ENCODE measurements around the gene ZNF444. TPM values are rescaled to one million over a fixed set of nuclear protein-coding genes. Genes with fewer than 3 reads are reported as not detected.

ZNF444 gene
- polyA plus RNA-seq, 4 donors: 20.1 to 40.6 (median 25.3) TPM

DNA sequence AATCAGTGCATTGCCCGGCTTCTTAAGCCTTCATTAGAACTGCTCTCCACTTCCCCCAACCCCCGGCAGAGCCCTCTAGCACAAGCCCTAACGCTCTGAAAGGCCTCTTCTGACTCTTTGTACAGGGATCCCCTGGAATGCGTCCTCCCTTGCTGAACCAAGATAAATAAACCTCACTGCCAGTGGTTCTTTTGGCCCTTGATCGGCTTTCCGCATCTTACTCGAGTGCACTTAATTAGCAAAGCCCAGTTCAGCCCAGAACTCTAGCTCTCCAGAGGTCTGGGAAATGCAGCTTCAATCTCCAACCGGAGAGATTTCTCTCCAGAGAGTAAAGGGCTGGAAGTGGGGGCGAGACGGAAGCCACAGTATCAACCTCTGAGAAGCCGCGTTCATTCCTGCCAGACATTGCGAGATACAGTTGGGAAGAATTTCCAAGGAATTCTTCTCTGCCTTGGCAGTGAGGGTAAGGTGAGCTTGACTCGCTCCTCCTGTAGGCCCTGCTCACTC, 8.7 kb upstream of the ZNF444 start:
- H3K36me3 ChIP-seq (ENCODE audit: control insufficient read depth in 3 of 3, insufficient read depth in 2 of 3, low read depth in 1 of 3, low read length in 3 of 3): no peaks in the 10 kb centered on the region
- no peaks in the 10 kb centered on the region for H3K27me3 ChIP-seq (ENCODE audit: control insufficient read depth in 3 of 3, insufficient read depth in 3 of 3, low read length in 3 of 3)
- H3K4me1 ChIP-seq (ENCODE audit: control insufficient read depth in 3 of 3, insufficient read depth in 2 of 3, low read depth in 1 of 3, low read length in 2 of 3): no peaks in the 10 kb centered on the region
- H3K9me3 ChIP-seq (ENCODE audit: control insufficient read depth in 2 of 2, insufficient read depth in 1 of 2, low read depth in 1 of 2, low read length in 1 of 2): no peaks in the 10 kb centered on the region
- 55 to 74% (median 72%) methylated on average over 14 of the region's 14 CpGs for WGBS, 3 donors
- DNase-seq (no peak), FAIRE-seq (no peak)
- peak overlapping the region in 1 of 3 donors; percentile 7 for H3K27ac ChIP-seq (ENCODE audit: low read depth in 1 of 3, low read length in 2 of 3)
- H3K4me3 ChIP-seq (ENCODE audit: low read depth in 1 of 3, low read length in 3 of 3): no peak overlapping the region

DNA sequence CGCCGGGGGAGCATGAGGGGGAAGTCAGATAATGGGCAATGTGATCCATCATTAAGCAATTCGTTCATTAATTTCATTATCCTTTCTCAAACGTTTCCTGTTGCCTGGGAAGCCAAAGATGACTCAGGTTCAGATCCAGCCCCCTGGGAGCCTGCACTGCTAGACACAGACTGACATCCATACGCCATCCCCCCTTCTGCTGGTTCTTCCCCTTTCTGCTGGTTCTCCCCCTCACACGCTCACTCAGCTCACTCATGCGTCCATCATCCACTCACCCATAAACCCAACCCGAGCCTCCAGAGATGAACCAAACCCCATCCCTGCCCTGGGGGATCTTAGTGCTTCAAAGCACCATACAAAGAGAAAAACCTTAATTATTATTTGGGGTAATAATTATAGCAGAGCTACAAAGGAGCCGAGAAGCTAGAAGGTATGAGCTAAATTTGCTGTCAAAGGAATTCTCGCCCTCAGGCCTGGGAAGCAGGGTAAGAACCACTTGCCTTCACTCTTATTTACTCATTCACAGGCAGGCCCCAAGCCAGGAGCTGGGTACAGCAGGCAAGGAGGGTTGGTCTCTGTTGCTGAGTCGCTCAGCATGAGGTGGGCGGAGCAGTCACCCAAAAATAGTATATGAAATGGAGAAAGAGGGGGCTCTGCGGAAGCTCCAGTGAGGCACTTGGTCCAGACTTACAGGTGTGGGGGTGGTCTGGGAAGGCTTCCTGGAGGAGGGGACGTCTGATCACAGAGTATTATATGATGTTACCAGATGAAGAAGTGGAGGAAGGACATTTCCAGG, 7.0 kb upstream of the ZNF444 start:
- WGBS, 3 donors: 78 to 82% (median 79%) methylated on average over 14 of the region's 14 CpGs
- Histone ChIP-seq H3K36me3 (ENCODE audit: control insufficient read depth in 3 of 3, insufficient read depth in 2 of 3, low read depth in 1 of 3, low read length in 3 of 3) (no peaks in the 10 kb centered on the region), H3K4me1 (ENCODE audit: control insufficient read depth in 3 of 3, insufficient read depth in 2 of 3, low read depth in 1 of 3, low read length in 2 of 3) (no peaks in the 10 kb centered on the region), H3K4me3 (ENCODE audit: low read depth in 1 of 3, low read length in 3 of 3) (no peak overlapping the region), H3K9me3 (ENCODE audit: control insufficient read depth in 2 of 2, insufficient read depth in 1 of 2, low read depth in 1 of 2, low read length in 1 of 2) (no peaks in the 10 kb centered on the region), H3K27me3 (ENCODE audit: control insufficient read depth in 3 of 3, insufficient read depth in 3 of 3, low read length in 3 of 3) (no peaks in the 10 kb centered on the region), H3K27ac (ENCODE audit: low read depth in 1 of 3, low read length in 2 of 3) (no peak overlapping the region)
- DNase-seq (no peak), FAIRE-seq (no peak)

DNA sequence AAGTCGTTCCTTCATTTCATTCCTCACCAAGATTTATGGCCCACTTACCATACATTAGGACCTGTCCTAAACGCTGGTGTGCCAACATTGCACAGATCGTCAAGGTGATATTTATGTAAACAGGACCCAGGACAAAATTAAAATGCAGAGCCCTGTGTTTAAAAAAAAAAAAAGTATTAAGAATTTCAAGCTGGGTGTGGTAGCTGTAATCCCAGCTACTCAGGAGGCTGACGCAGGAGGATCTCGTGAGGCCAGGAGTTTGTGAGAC, 6.5 kb upstream of the ZNF444 start:
- no peaks in the 10 kb centered on the region for H3K9me3 ChIP-seq (ENCODE audit: control insufficient read depth in 2 of 2, insufficient read depth in 1 of 2, low read depth in 1 of 2, low read length in 1 of 2)
- H3K4me3 ChIP-seq (ENCODE audit: low read depth in 1 of 3, low read length in 3 of 3): no peak overlapping the region
- no peaks in the 10 kb centered on the region for H3K27me3 ChIP-seq (ENCODE audit: control insufficient read depth in 3 of 3, insufficient read depth in 3 of 3, low read length in 3 of 3)
- H3K36me3 ChIP-seq (ENCODE audit: control insufficient read depth in 3 of 3, insufficient read depth in 2 of 3, low read depth in 1 of 3, low read length in 3 of 3): no peaks in the 10 kb centered on the region
- DNase-seq (no peak), FAIRE-seq (no peak)
- WGBS, 3 donors: 62 to 75% (median 68%) methylated on average over 5 of the region's 5 CpGs
- no peaks in the 10 kb centered on the region for H3K4me1 ChIP-seq (ENCODE audit: control insufficient read depth in 3 of 3, insufficient read depth in 2 of 3, low read depth in 1 of 3, low read length in 2 of 3)
- H3K27ac ChIP-seq (ENCODE audit: low read depth in 1 of 3, low read length in 2 of 3): no peak overlapping the region

DNA sequence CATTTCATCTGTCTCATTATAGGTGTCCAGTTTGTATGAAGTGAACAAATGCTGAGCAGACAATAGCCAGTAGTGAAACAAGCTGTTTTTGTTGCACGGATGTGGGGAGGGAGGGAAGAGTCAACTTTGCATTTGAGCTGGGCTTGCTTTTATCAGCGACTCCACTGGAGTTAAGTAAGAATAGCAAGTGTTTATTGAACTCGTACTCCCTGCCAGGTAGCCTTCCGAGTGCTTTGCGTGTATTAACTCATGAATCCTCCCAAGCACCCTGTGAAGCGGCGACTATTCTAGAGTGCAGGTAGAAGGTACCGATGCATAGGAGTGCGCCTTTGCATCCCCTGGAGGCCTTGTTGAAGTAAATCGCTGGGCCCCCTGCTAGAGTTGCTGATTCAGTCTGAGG, 4.7 kb upstream of the ZNF444 start:
- Histone ChIP-seq H3K4me1 (ENCODE audit: control insufficient read depth in 3 of 3, insufficient read depth in 2 of 3, low read depth in 1 of 3, low read length in 2 of 3) (peaks cover 0 to 3% (median 0%) of the 10 kb centered on the region in 3 donors), H3K4me3 (ENCODE audit: low read depth in 1 of 3, low read length in 3 of 3) (no peak overlapping the region), H3K36me3 (ENCODE audit: control insufficient read depth in 3 of 3, insufficient read depth in 2 of 3, low read depth in 1 of 3, low read length in 3 of 3) (no peaks in the 10 kb centered on the region), H3K9me3 (ENCODE audit: control insufficient read depth in 2 of 2, insufficient read depth in 1 of 2, low read depth in 1 of 2, low read length in 1 of 2) (no peaks in the 10 kb centered on the region), H3K27ac (ENCODE audit: low read depth in 1 of 3, low read length in 2 of 3) (no peak overlapping the region), H3K27me3 (ENCODE audit: control insufficient read depth in 3 of 3, insufficient read depth in 3 of 3, low read length in 3 of 3) (no peaks in the 10 kb centered on the region)
- WGBS, 3 donors: 79 to 97% (median 86%) methylated on average over 10 of the region's 10 CpGs
- DNase-seq (no peak), FAIRE-seq (no peak)

DNA sequence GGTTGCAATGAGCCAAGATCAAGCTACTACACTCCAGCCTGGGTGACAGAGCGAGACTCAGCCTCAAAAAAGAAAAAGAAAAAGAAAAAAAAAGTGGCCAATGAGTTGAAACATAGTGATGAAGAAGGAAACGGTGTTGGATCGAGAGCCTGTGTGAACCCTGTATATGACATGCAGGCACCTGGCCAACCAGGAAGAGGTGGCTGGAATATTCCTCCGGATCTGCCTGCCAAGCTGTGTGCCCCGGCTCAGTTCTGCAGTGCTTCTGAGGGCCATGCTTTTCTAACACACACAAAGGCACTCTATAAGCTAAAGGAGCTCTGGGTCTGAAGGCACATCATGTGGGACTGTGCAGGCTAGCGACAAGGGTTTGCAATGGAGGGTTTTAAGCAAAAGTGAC, 3.7 kb upstream of the ZNF444 start:
- 9 to 47% (median 27%) methylated on average over 6 of the region's 6 CpGs for WGBS, 3 donors
- H3K27me3 ChIP-seq (ENCODE audit: control insufficient read depth in 3 of 3, insufficient read depth in 3 of 3, low read length in 3 of 3): no peaks in the 10 kb centered on the region
- H3K27ac ChIP-seq (ENCODE audit: low read depth in 1 of 3, low read length in 2 of 3): peak overlapping the region in 1 of 3 donors; percentile 85
- H3K36me3 ChIP-seq (ENCODE audit: control insufficient read depth in 3 of 3, insufficient read depth in 2 of 3, low read depth in 1 of 3, low read length in 3 of 3): no peaks in the 10 kb centered on the region
- peaks cover 0 to 3% (median 2%) of the 10 kb centered on the region in 3 donors for H3K4me1 ChIP-seq (ENCODE audit: control insufficient read depth in 3 of 3, insufficient read depth in 2 of 3, low read depth in 1 of 3, low read length in 2 of 3)
- H3K4me3 ChIP-seq (ENCODE audit: low read depth in 1 of 3, low read length in 3 of 3): no peak overlapping the region
- peak in 1 of 2 donors; percentile 86 for DNase-seq
- no peaks in the 10 kb centered on the region for H3K9me3 ChIP-seq (ENCODE audit: control insufficient read depth in 2 of 2, insufficient read depth in 1 of 2, low read depth in 1 of 2, low read length in 1 of 2)
- no peak for FAIRE-seq

DNA sequence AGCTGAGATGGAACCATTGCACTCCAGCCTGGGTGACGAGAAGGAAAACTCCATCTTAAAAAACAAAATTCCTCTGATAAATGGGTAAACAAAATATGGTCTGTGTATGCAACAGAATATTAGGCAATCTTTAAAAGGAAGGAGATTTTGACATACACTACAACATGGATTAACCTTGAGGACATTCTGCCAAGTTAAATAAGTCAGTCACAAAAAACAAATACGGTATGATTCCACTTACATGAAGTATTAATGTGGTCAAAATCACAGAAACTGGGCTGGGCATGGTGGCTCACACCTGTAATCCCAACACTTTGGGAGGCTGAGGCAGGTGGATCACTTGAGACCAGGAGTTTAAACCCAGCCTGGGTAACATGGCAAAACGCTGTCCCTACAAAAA, 3.0 kb upstream of the ZNF444 start:
- DNase-seq (no peak), FAIRE-seq (no peak)
- H3K27me3 ChIP-seq (ENCODE audit: control insufficient read depth in 3 of 3, insufficient read depth in 3 of 3, low read length in 3 of 3): no peaks in the 10 kb centered on the region
- WGBS, 3 donors: 22 to 51% (median 34%) methylated on average over 3 of the region's 3 CpGs
- peaks cover 0 to 8% (median 7%) of the 10 kb centered on the region in 3 donors for H3K4me1 ChIP-seq (ENCODE audit: control insufficient read depth in 3 of 3, insufficient read depth in 2 of 3, low read depth in 1 of 3, low read length in 2 of 3)
- H3K27ac ChIP-seq (ENCODE audit: low read depth in 1 of 3, low read length in 2 of 3): peak overlapping the region in 1 of 3 donors; percentile 85
- peaks cover 0 to 5% (median 0%) of the 10 kb centered on the region in 3 donors for H3K36me3 ChIP-seq (ENCODE audit: control insufficient read depth in 3 of 3, insufficient read depth in 2 of 3, low read depth in 1 of 3, low read length in 3 of 3)
- H3K4me3 ChIP-seq (ENCODE audit: low read depth in 1 of 3, low read length in 3 of 3): no peak overlapping the region
- no peaks in the 10 kb centered on the region for H3K9me3 ChIP-seq (ENCODE audit: control insufficient read depth in 2 of 2, insufficient read depth in 1 of 2, low read depth in 1 of 2, low read length in 1 of 2)

DNA sequence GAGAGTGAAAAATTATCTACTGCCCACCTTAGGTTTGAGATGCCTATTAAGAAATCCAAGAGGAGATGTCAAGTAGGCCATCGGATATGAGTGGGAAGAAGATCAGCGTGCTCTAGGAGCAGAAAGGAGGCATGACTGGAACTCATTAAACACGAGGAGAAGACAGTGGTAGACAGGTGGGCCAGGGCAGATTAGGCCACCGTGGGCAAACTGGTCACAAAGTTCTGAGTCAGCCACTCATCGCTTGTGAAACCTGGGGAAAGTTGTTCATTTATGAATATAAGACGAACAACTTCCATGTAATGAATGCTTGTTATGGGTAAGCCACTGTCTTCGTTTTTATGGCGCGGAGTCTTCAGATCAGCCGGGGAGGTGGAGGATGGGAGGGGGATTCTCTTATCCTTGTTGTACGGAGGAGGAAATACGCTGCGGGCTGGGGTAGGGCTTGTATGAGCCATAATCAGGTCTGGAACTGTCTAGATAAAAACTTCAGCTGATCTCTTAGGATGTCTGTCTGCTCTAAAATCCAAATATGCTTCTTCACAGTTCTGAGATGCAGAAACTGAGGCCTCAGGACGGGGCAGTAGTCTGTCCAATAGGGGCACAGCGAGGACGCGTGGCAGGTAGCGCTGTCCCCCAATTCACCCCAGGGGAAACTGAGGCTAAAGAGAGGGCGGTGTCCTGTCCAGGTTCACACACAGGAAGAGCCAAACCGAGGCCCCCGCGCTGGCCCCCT, 1.1 kb upstream of the ZNF444 start:
- no peaks in the 10 kb centered on the region for H3K9me3 ChIP-seq (ENCODE audit: control insufficient read depth in 2 of 2, insufficient read depth in 1 of 2, low read depth in 1 of 2, low read length in 1 of 2)
- DNase-seq (peak in 1 of 2 donors; percentile 34), FAIRE-seq (no peak)
- H3K27ac ChIP-seq (ENCODE audit: low read depth in 1 of 3, low read length in 2 of 3): peak overlapping the region; percentile 69 to 86 (median 83)
- H3K27me3 ChIP-seq (ENCODE audit: control insufficient read depth in 3 of 3, insufficient read depth in 3 of 3, low read length in 3 of 3): no peaks in the 10 kb centered on the region
- H3K36me3 ChIP-seq (ENCODE audit: control insufficient read depth in 3 of 3, insufficient read depth in 2 of 3, low read depth in 1 of 3, low read length in 3 of 3): peaks cover 0 to 13% (median 0%) of the 10 kb centered on the region in 3 donors
- peak overlapping the region; percentile 10 to 63 (median 61) for H3K4me3 ChIP-seq (ENCODE audit: low read depth in 1 of 3, low read length in 3 of 3)
- 25 to 29% (median 26%) methylated on average over 22 of the region's 22 CpGs for WGBS, 3 donors
- H3K4me1 ChIP-seq (ENCODE audit: control insufficient read depth in 3 of 3, insufficient read depth in 2 of 3, low read depth in 1 of 3, low read length in 2 of 3): peaks cover 0 to 20% (median 7%) of the 10 kb centered on the region in 3 donors

DNA sequence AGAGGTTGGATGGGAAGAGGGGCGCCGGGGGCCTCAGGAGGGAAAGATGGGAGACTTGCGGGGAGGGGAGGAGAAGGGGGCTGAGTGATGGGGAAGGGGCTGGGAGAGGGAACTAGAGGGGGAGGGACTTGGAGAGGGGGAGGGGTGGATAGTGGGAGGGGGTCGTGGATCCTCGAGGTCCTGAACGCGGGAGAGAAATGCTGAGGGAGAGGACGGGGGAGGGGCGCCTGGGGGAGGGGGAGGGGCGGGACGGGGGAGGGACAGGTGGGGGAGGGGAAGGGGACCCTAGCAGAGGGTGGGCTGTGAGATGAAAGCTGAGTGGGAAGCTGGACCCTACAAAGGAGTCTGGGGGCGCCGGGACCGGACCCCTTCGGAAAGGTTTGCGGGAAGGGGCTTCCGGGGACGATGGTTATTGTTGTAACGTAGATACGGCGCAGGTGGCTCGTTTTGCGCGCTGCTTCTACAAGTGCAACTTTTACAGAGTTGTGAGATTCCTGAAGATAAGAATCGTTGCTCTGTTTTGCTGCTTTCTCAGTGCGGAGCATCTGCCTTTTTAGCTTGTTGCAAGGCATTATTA, 418 bp downstream of the ZNF444 start:
- Histone ChIP-seq H3K9me3 (ENCODE audit: control insufficient read depth in 2 of 2, insufficient read depth in 1 of 2, low read depth in 1 of 2, low read length in 1 of 2) (no peaks in the 10 kb centered on the region), H3K27me3 (ENCODE audit: control insufficient read depth in 3 of 3, insufficient read depth in 3 of 3, low read length in 3 of 3) (no peaks in the 10 kb centered on the region), H3K4me1 (ENCODE audit: control insufficient read depth in 3 of 3, insufficient read depth in 2 of 3, low read depth in 1 of 3, low read length in 2 of 3) (peaks cover 0 to 26% (median 7%) of the 10 kb centered on the region in 3 donors), H3K4me3 (ENCODE audit: low read depth in 1 of 3, low read length in 3 of 3) (peak overlapping the region; percentile 45 to 63 (median 61)), H3K36me3 (ENCODE audit: control insufficient read depth in 3 of 3, insufficient read depth in 2 of 3, low read depth in 1 of 3, low read length in 3 of 3) (peaks cover 0 to 22% (median 0%) of the 10 kb centered on the region in 3 donors), H3K27ac (ENCODE audit: low read depth in 1 of 3, low read length in 2 of 3) (peak overlapping the region; percentile 56 to 86 (median 83))
- no peak for FAIRE-seq
- DNase-seq: peak in 1 of 2 donors; percentile 19
- WGBS, 3 donors: 1 to 2% (median 1%) methylated on average over 19 to 25 of the region's 26 CpGs

Data from small intestine (tissue), 7 donors.